K562 treated with DMSO at 1 percent for 4 hours (cell line): ENCODE results near the gene TEX29. TPM values are rescaled to one million over a fixed set of nuclear protein-coding genes. Genes with fewer than 3 reads are reported as not detected.

Source experiments
- total RNA-seq: library from RNA; unstranded; fragments of 300-600 nt; gene quantifications from 2 replicates; pipeline ENCODE4 v1.2.3, GENCODE V29; 2022; ENCODE audit not compliant: insufficient read depth

TEX29 gene
- not detected in 2 replicates for total RNA-seq

GRCh38 chr13:111319998-111320911 is at the start of gene TEX29:
Gene TEX29, plus strand, starts transcription at chr13:111320642. Its CDS starts 249 bp downstream, at chr13:111320891.

Other genes with a start within 250 kb of the TEX29 start
- gene ARHGEF7, start 205.3 kb upstream of the TEX29 start, total RNA-seq = 21.7 and 24.0 TPM in 2 replicates